Caco-2 (cell line): ENCODE measurements around the gene JAG2. TPM values are rescaled to one million over a fixed set of nuclear protein-coding genes. Genes with fewer than 3 reads are reported as not detected.

ENCODE experiments used
- BruUV-seq: library from RNA; stranded (reverse); fragments of 400-500 nt; replicated peaks from 2 replicates; lab custom pipeline; 2021; lab: Mats Ljungman, UMichigan
- CTCF ChIA-PET: fragments of 300-600 bp; sonication (Branson Sonifier 250); formaldehyde crosslinking; loops from one replicate; lab custom pipeline; 2022; ENCODE audit warnings: antibody characterized with exemption; lab: Charles Lee
- POLR2A ChIA-PET: fragments of 300-600 bp; sonication (Branson Sonifier 250); formaldehyde crosslinking; loops from one replicate; lab custom pipeline; 2022; ENCODE audit warnings: antibody characterized with exemption; lab: Charles Lee
- DNase-seq, 2 experiments: peaks; one replicate each; pipeline versions ENCODE4 v3.0.0 to v3.0.0-alpha.2; 2020 to 2022
- H3K27me3 ChIP-seq: replicated peaks from 2 replicates; pipeline ENCODE4 v1.6.0; 2011; ENCODE audit warnings: low read length; ENCODE audit not compliant: control insufficient read depth, insufficient read depth
- H3K36me3 ChIP-seq: 2 replicates; pipeline ENCODE4 v1.5.1; 2011; ENCODE audit warnings: low read length; ENCODE audit not compliant: control insufficient read depth, insufficient read depth
- H3K4me1 ChIP-seq: fragments of 250-450 bp; sonication (Bioruptor Pico); 2 replicates; pipeline ENCODE4 v1.5.1; 2020; ENCODE audit warnings: mild to moderate bottlenecking
- H3K4me3 ChIP-seq: 2 replicates; pipeline ENCODE4 v1.5.1; 2011; ENCODE audit warnings: low read depth, mild to moderate bottlenecking, control low read depth, low read length
- H3K9me3 ChIP-seq: fragments of 250-450 bp; sonication (Bioruptor Pico); 2 replicates; pipeline ENCODE4 v1.5.1; 2020; ENCODE audit warnings: mild to moderate bottlenecking, moderate library complexity
- H3K27ac Mint-ChIP-seq: one replicate; pipeline ENCODE4 v1.8.0; 2022; ENCODE audit warnings: mixed read lengths; ENCODE audit not compliant: unreplicated experiment
- H3K27me3 Mint-ChIP-seq: one replicate; pipeline ENCODE4 v1.8.0; 2022; ENCODE audit warnings: mixed read lengths; ENCODE audit not compliant: insufficient read depth, unreplicated experiment
- H3K36me3 Mint-ChIP-seq: one replicate; pipeline ENCODE4 v1.8.0; 2022; ENCODE audit warnings: mild to moderate bottlenecking, mixed read lengths; ENCODE audit not compliant: insufficient read depth, unreplicated experiment
- H3K4me1 Mint-ChIP-seq: one replicate; pipeline ENCODE4 v1.8.0; 2022; ENCODE audit warnings: low read depth, mixed read lengths; ENCODE audit not compliant: unreplicated experiment
- H3K4me3 Mint-ChIP-seq: one replicate; pipeline ENCODE4 v1.8.0; 2022; ENCODE audit warnings: mild to moderate bottlenecking, moderate library complexity, mixed read lengths; ENCODE audit not compliant: unreplicated experiment
- H3K9me3 Mint-ChIP-seq: one replicate; pipeline ENCODE4 v1.8.0; 2022; ENCODE audit warnings: mixed read lengths; ENCODE audit not compliant: unreplicated experiment
- intact Hi-C: fragments of 100-400 bp; cut with micrococcal nuclease; formaldehyde crosslinking; loops from one replicate; pipeline ENCODE4 v1.10.0; 2022; ENCODE audit not compliant: unreplicated experiment
- total RNA-seq: library from RNA; stranded (reverse); gene quantifications from 2 replicates; pipeline ENCODE4 v1.2.3, GENCODE V29; 2022
- TF ChIP-seq, protein P1 (sequence below), 2 experiments: fragments of 200-600 bp in 1 of 2; IDR thresholded peaks; 1 replicate in 1 of 2; 2 replicates in 1 of 2; pipeline versions ENCODE4 v1.5.1 to v1.8.0; 2011 to 2022; ENCODE audit warnings: antibody characterized with exemption in 1 of 2, control low read depth in 1 of 2, inconsistent platforms in 1 of 2, low read depth in 1 of 2, low read length in 1 of 2, mild to moderate bottlenecking in 1 of 2, moderate library complexity in 1 of 2; ENCODE audit not compliant: insufficient read depth in 1 of 2, severe bottlenecking in 1 of 2, unreplicated experiment in 1 of 2

The JAG2 gene
- total RNA-seq, 1 experiment from 2014 or later, result 43.0 TPM

DNA sequence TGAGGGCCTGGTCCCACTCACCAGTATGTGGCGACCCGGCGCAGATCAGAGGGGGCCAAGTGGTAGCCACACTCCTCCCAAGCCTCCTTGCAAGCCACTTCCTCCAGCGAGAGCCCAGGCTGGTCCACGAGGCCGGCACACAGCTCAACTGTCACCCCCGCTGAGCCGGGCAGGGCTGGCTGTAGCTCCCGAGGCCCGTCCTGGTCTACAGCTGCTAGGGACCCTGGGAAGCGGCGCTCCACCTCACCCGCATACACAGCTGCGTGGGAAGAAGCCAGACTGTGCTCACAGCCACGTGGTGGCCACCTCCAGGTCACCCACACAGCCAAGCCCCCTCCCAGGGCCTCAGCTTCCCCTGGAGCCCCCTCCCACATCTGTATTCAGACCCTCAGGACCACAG lies 7.9 kb upstream of the JAG2 start:
- no peak for DNase-seq
- Mint-ChIP-seq H3K27me3 (no peaks in the 10 kb centered on the region), H3K4me1 (no peaks in the 10 kb centered on the region), H3K9me3 (no peaks in the 10 kb centered on the region), H3K27ac (no peak overlapping the region), H3K4me3 (no peak overlapping the region), H3K36me3 (peaks cover 5% of the 10 kb centered on the region)
- Histone ChIP-seq H3K4me1 (peaks cover 5% of the 10 kb centered on the region; the same call in 1 of the 2 replicates), H3K27me3 (no peaks in the 10 kb centered on the region), H3K36me3 (no peaks in the 10 kb centered on the region; the same call in 1 of the 2 replicates), H3K9me3 (no peaks in the 10 kb centered on the region), H3K4me3 (no peak overlapping the region)
- BruUV-seq, result no TSS peak
- TF ChIP-seq, protein P1, sequence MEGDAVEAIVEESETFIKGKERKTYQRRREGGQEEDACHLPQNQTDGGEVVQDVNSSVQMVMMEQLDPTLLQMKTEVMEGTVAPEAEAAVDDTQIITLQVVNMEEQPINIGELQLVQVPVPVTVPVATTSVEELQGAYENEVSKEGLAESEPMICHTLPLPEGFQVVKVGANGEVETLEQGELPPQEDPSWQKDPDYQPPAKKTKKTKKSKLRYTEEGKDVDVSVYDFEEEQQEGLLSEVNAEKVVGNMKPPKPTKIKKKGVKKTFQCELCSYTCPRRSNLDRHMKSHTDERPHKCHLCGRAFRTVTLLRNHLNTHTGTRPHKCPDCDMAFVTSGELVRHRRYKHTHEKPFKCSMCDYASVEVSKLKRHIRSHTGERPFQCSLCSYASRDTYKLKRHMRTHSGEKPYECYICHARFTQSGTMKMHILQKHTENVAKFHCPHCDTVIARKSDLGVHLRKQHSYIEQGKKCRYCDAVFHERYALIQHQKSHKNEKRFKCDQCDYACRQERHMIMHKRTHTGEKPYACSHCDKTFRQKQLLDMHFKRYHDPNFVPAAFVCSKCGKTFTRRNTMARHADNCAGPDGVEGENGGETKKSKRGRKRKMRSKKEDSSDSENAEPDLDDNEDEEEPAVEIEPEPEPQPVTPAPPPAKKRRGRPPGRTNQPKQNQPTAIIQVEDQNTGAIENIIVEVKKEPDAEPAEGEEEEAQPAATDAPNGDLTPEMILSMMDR (IDR thresholded peaks at IDR 0.05; ENCODE audit: insufficient read depth in 1 of 2, low read depth in 1 of 2, low read length in 1 of 2, severe bottlenecking in 1 of 2, unreplicated experiment in 1 of 2), result no peak
- intact Hi-C loops, result no loop called here
- ChIA-PET POLR2A (interaction anchor here (0.6 kb wide), 1 partner anchor 236 kb away, joined by 9 read pairs; no protein-coding TSS in a partner anchor), CTCF (interaction anchor here (0.5 to 1.1 kb wide), 2 partner anchors 90 to 274 kb away, joined by 3 to 4 read pairs; no protein-coding TSS in a partner anchor)

DNA sequence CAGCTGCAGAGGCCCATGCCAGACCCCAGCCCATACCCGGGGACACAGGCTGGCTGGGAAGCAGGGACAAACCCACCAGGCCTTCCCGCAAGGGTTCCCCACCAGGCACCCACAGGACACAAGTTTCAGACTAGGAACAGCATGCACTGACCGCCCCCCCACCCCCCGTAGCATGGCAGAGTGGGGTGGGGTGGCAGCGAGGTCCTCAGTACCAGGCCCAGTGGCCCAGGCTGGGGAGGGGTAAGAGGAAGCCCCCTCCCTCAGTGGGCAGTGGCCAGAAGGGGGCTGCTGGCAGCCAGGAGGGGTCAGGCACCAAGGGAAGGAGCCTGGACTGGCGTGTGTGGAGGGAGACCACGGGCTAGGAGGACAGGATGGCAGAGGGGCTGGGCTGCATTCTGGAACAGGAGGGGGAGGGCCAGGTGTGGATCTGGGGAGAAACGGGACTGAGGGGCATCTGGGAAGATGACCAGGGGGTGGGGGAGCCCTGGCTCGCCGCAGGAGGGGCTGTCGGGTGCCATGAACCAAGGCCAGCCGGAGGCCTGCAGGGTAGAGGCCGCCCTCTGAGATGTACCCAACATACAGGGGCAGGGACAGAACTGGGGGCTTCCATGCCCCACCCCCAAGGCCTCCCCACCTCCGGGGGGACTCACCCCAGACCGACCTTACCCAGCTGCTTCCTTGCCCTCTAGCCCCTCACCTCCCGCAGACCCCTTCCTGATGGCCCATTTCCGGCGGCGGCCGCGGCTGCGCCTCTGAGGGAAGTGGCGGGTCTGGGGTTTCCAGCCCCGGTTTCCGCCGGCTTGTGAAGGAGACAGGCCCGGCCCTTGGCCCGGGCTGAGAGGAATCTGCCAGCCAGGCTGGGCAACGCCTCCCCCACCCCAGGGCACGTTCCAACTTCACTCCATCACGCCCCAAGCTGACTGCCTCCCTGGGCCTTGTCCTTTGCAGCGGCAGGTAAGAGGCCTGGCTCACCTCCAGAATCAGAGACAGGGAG lies 5.6 kb upstream of the JAG2 start:
- intact Hi-C loops, result no loop called here
- Mint-ChIP-seq H3K27me3 (no peaks in the 10 kb centered on the region), H3K27ac (no peak overlapping the region), H3K4me1 (no peaks in the 10 kb centered on the region), H3K36me3 (peaks cover 14% of the 10 kb centered on the region), H3K9me3 (no peaks in the 10 kb centered on the region), H3K4me3 (no peak overlapping the region)
- Histone ChIP-seq H3K36me3 (no peaks in the 10 kb centered on the region), H3K4me3 (no peak overlapping the region), H3K4me1 (no peaks in the 10 kb centered on the region), H3K9me3 (no peaks in the 10 kb centered on the region), H3K27me3 (no peaks in the 10 kb centered on the region; the same call in 1 of the 2 replicates)
- no TSS peak for BruUV-seq
- CTCF ChIA-PET, result no interaction called here
- DNase-seq, result no peak
- POLR2A ChIA-PET, result no interaction called here
- TF ChIP-seq, protein P1 (IDR thresholded peaks at IDR 0.05; ENCODE audit: insufficient read depth in 1 of 2, low read depth in 1 of 2, low read length in 1 of 2, severe bottlenecking in 1 of 2, unreplicated experiment in 1 of 2), result no peak

DNA sequence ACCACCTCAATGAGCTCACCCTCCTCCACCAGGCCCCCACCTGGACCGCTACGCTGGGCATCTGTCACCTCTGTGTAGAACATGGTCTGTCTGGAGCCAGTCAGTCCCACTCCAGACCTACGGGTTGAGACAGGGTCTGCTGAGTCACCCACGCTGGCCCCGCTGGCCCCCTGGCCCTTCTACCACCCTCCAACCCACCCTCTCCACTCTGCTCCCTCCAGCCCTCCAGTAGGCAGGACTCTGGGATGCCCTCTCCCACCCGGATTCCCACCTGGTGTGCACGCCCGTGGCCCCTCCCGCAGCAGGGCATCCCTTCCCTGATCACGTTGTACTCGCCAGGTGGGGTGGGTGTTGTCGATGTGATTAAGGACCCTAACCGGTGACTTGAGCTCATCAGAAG lies 4.6 kb upstream of the JAG2 start:
- no peaks in the 10 kb centered on the region; the same call in 1 of the 2 replicates for H3K27me3 ChIP-seq
- no peaks in the 10 kb centered on the region for H3K4me1 Mint-ChIP-seq
- ChIA-PET CTCF (interaction anchor here (0.6 kb wide), 1 partner anchor 7 kb away, joined by 3 read pairs; no protein-coding TSS in a partner anchor), POLR2A (no interaction called here)
- intact Hi-C loops, result no loop called here
- H3K9me3 Mint-ChIP-seq, result no peaks in the 10 kb centered on the region
- TF ChIP-seq, protein P1 (IDR thresholded peaks at IDR 0.05; ENCODE audit: insufficient read depth in 1 of 2, low read depth in 1 of 2, low read length in 1 of 2, severe bottlenecking in 1 of 2, unreplicated experiment in 1 of 2), result no peak
- no peaks in the 10 kb centered on the region for H3K27me3 Mint-ChIP-seq
- no peak for DNase-seq
- no peak overlapping the region for H3K27ac Mint-ChIP-seq
- H3K36me3 Mint-ChIP-seq, result peaks cover 14% of the 10 kb centered on the region
- H3K9me3 ChIP-seq, result no peaks in the 10 kb centered on the region
- no peaks in the 10 kb centered on the region for H3K4me1 ChIP-seq
- no peaks in the 10 kb centered on the region for H3K36me3 ChIP-seq
- H3K4me3 Mint-ChIP-seq, result no peak overlapping the region
- H3K4me3 ChIP-seq, result no peak overlapping the region
- no TSS peak for BruUV-seq
